Midbrain (tissue), 1 donor: ENCODE measurements around the gene AFF3.

Experiments used
- DNase-seq: peaks from one replicate; lab custom pipeline; 2025; lab: John Stamatoyannopoulos, UW

AFF3 gene

DNA sequence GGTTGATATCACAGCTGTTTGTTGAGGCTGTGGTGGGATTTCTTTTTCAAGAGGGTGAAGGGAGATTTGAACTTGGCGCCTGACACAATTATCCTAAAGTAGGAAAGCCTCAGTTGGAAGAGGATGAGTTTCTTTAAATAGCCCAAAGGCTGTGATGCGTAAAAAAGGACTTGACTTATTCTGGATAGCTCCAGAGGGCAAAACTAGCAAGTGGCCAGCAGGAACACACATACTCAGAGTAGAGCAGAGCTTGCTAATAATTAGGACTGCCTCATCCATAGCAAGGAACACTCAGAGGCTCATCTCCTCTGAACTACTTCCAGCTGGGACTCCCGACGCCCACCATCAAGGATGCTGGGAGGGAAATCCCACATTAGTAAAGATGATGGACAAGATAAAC is 74.0 kb downstream of the AFF3 start:
- DNase-seq: no peak

DNA sequence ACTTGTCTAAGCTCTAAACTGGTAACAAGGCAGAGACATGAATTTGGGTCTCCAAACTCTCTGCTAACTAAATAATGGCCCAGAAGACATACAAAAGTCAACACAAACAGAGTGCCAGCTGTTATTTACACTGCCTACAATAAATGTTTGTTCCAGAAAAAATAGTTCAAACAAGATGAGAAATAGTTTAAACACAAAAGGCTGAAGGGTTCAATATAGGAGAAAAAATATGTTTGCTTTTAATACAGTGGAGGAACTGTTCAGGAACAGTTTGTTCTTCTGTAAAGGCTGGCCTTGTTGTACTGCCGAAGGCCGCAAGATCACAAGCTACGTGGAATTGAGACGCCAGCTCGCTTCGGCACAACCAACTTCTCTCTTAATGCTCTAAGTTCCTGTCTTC is 74.6 kb downstream of the AFF3 start:
- no peak for DNase-seq

DNA sequence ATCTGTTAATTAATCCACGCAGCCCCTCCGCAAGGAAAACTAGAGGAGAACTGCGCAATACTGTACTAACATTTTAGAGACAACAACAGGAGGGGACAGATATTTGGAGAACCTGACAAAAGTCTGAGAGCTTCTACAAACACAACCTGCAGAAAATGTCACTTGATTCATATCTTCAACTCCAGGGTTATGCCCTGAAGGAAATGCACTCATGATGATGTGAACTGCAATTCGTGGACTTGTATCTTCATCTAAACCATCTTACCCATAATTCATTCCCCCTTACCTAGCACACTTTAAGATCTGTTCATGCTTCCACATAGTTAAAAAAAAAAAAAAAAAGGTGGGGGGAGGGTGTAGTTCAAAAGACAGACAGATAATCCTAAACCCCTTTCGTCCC is 75.5 kb downstream of the AFF3 start:
- no peak for DNase-seq

DNA sequence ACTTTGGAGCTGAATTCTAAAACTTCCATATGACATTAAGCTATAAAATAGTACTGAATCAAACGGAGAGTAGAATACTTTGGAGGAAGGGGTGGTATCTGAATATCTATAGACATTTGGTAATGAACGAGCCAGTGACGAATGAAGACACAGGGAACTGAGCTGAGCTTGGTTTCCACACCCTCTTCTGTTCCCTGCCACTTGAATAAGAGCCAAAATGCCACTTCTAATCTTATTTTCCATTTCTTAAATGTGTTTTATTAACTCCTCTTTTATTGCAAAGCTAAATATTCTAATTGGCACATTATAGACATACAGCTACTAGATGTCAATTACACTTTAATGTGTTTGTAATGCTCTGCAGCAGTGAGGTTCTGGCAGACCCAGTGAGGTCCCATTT is 76.1 kb downstream of the AFF3 start:
- DNase-seq: no peak

DNA sequence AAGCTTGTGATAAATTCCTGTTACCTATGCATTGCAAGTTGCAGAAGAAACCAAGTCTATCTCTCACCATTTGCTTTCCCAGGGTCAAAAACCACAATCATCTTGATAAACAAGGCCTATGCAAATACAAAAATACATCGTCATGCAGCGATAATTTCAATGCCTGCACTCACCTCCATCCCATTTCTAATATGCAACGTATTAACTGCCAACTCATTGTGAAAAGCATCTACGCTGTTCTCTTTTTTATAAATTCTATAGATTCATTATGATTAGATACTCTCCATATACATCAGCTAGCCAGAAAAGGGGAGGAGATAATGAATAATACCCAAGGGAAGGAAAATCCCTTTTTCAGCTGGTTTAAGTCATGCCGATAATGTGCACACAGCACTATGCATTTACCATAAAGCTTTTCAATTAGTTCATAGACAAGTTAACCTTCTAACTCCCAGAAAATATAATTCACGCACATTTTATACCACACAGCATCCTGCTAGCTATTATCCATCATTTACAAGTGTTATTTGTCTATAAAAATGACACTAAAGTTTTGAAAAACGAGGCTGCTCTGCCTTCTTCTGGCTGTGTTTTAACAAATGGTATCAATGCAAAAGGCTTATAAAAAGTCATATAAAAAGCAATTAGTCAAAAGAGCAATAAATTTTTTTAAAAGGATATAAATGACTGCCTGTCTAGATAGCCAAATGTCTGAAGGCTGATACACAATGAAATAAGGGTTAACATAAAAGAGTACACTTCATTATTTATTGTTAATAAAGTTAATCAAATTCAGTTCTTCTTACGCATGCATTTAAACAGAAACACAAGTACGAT is 77.6 kb downstream of the AFF3 start:
- no peak for DNase-seq

DNA sequence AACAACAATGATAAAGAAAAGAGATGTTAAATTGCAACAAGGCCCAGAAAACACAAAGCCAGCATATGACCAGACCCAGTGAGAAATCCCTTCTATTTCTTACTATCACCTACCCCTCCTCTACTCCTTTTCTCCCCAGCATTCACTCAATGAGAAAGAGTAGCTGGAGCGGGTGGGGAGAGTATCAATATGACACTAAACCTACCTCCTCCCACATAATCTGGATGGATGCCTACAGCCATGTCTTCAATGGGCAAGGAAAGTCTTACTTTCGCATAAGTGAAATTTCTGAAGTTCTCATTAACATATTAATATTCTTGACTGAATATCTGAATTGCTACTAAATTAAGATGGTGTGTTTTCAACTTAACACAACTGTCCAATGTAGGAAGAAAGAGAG is 78.2 kb downstream of the AFF3 start:
- no peak for DNase-seq

DNA sequence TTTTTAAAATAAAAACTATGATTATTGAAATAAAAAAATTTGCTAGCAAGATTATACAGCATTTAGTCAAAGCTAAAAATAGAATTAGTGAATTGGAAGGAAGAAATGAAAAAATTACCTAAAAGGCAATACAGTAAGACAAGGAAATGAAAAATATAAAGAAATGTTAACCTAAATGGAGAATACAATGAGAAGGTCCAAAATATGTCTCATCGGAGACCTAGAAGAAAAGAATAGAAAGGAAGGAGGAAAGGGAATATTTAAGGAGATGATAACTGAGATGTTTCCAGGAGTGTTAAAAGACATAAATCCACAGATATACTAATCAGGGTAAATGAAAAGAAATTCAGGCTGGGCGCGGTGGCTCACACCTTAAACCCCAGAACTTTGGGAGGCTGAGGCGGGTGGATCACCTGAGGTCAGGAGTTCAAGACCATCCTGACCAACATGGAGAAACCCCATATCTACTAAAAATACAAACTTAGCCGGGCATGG is 78.9 kb downstream of the AFF3 start:
- no peak for DNase-seq

DNA sequence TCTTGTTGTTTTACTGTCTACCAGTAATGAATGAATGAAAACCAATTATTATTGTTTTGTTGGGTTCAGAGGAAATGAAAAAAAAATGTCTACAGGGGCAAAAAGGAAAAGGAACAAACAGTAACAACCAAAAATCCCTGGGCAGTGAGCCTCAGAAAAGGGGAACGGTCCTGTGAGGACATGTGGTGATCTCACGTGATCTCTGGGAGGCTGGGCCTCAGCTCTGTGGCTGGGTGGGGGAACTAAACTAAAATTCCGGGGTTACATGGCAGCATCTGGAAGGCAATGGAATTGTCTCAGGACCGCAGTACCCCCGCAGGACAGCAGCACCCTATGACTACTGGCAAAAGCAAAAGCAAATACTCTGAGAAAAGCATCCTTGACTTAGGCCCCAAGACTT is 80.1 kb downstream of the AFF3 start:
- DNase-seq: no peak

DNA sequence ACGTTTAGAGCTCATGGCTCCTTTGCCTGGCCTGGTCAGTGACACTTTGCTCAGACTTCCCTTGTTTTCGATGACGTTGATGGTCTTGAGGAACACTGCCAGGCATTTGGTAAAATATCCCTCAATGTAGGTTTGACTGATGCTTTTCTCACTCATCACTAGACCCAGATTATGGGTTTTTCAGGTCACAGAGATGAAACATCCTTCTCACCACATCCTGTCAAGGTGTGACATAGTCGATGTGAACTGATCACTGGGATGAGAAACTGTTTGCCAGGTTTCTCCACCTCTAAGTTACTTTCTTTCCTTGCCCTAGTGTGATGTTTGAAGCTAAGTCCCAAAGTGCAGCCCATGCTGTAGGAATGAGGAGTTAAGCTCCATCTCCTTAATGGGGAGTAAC is 81.5 kb downstream of the AFF3 start:
- DNase-seq: no peak

DNA sequence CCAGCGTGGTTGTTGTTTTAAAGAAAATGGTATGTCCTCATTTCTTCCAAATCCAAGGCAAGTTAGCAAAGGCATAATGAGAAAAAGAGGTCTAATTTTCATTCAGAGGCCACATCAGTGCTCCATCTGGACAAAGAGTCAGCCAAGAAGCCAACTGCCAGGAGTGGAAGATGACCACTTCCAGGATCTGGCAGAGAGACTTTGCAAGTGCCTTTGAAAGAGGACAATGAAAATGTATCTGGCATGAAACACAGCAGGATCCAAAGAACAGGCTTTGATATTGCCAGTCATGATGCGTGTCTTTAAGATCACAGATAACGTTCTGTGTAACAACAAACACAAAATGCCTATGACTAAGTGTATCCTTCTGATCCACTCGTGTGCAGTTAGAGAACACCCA is 82.8 kb downstream of the AFF3 start:
- DNase-seq: no peak

DNA sequence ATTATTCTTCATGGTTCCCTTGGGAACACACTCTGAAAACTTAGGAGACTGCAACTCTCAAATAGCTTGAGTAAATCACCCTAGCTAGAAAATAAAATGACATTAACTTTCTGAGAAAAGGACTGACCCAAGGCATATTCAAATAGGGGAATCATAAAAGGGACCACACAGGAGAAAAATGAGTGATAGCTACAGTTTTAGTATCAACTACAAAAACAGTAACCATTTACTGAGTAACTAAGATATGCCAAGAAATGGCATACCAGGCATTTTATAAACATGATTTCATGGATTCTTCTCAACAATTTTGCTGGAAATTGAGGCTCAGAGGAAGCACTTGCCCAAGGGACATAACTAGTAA is 84.5 kb downstream of the AFF3 start:
- DNase-seq: no peak

DNA sequence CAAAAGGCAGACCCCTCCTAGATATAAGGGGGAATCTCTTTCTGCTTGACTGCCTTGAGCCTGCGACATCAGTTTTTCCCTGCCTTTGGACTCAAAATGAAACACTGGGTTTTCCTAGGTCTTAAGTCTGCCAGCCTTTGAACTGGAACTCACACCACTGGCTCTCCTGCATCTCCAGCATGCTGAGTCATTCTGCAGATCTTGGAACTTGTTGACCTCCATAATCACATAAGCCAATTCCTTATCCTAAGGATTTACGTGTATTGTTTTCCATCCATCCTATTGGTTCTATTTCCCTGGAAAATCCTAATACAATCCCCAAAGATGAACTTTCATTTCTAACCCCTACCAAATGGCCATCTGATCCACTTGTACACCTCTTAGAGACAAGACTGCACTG is 88.0 kb downstream of the AFF3 start:
- DNase-seq: no peak

DNA sequence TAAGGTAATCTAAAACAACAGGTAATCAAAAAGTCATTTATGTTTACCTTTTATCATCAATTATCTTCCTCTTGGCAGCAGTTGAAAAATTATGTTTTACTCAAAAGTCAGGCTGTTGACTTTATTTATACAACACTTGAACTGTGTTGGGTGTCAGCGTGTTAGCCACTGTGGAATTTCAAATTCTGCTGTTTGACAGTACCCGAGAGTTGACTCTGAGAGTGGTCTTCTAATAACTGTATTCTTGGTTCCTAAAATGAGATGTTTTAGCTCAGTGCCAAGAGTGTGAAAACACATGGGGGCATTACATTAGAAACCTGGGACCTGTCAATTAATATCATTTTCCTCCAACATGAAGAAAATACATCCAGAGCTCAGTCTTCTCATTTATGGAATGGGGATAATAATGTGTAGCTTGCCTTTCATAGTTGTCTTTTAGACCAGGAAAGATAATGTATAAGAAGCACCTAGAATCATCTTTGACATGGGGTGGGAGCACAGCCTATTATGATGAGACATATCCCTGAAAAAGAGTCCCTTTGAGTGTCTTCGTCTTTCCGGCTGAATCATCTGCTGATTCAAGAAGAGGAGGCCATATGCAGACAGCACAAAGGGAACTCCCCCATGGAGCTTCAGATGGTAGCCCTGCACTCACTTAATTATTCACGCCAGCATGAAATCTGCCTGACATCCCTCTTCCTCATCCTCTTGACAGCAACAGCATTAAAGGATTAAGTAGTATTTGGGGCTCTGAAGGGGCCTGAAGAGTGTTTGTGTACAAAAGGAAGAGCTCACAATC is 89.1 kb downstream of the AFF3 start:
- DNase-seq: no peak

DNA sequence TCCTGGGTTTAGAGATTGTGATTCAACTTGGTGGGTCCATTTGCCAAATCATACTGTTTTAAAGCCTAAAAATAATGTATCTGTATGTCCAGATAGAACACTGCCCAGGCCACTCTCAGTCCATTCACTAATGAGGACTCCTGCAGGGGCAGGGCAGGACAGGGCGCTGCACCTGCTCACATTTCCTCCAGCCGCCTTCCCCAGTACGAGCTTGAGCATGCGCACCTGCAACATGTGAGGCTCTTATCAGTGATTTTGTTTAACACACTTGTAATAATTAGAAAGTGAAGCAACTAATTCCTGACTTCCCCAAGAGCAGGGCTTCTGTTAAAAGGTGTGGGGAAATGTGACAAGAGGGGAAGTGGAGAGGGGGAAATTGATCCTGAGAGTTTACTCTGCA is 89.7 kb downstream of the AFF3 start:
- DNase-seq: no peak

DNA sequence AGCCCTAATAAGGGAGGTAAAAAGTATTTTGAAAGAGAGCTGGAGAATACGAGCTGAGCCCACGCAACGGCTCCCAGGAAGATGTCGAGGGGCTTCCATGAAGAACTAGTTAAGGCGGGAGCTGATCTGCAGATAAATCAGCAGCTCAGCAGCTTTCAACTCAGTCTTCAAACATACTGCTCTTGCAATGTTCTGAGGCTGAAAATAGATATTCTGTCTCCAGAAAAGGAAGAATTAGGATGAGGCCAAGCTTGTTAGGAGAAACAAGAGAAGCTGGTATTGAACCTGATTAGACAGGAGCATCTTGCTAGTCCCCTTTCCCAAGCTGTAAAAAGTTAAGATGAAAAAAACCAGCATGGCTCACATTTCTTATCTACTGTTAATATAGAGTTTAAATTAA is 91.1 kb downstream of the AFF3 start:
- no peak for DNase-seq

DNA sequence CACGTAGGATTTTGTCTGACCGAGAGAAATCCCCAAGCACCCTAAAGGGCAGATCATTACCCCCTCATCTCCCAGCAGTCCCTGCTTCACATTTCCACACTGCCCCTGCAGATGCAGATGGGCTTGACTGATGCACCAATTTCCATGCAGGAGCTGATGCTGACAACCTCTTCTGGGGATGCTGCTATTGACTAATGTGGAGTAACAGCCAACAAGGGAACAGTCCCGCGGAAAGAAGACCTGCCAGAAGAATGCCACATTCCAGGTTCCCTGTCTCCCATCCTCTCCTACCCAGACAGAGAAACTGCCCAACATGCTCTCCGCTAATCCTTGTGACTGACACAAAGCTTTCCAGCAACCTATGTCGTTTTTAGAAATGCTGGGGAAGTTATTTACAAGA is 91.7 kb downstream of the AFF3 start:
- DNase-seq: no peak

DNA sequence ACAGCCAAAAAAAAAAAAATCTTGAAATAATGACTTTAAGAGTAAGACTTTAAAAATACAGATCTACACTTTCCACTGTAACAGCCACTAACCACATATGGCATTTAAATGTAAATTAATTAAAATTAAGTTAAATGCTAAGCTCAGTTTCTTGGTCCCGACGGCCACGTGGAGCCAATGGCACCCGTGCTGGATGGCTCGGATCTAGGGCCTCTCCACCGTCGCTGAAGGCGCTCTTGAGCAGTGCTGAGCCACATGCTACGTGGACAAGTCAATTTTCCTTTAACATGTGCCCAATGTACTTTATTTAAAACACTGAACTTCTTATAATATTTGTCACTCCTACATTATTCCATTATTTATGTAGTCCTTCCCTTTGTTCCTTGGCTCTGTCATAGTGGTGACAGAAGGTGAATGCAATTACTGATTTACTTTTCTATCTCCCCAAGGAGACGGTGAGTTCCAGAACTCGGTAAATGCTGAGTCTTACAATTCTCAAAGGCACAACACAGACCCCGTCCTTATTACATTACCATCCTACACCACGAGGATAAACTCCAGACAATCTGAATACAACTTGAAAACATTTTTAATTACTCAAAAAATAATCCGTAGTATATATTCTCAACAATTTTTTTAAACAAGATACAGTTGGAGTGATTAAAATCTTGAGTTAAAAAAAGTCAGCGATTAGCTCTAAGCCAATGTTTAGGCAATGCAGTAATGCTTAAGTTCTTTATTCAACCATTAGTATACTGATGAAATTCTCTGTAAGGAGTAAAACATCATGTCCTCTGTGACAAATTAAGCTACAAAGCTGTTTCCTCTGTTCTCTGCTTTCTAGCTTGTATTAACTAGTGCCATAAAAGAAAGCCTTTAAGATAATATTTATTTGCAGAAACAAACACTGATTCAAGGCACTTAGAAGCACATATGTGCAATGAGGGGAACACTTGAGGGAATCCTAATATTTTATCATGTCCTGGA is 95.1 kb downstream of the AFF3 start:
- DNase-seq: no peak

DNA sequence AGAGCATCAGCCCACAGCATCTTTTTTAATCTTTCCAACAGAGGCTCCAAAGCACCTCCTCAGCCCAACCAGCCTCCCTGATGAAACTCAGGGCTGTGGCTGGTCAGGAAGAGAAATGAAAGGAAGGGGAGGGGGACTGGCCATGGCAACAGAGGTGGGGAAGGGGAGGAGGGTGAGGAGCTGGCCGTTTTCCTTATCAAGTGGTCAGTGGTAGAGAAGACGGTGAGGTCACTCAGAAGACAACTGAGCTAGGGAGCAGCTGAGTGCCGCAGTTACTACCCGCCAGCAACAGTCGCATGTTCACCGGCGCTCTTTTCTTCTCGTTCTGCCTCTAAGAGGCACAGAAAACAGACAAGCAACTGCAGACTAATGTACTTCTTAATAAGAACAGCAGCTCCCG is 97.4 kb downstream of the AFF3 start:
- no peak for DNase-seq

DNA sequence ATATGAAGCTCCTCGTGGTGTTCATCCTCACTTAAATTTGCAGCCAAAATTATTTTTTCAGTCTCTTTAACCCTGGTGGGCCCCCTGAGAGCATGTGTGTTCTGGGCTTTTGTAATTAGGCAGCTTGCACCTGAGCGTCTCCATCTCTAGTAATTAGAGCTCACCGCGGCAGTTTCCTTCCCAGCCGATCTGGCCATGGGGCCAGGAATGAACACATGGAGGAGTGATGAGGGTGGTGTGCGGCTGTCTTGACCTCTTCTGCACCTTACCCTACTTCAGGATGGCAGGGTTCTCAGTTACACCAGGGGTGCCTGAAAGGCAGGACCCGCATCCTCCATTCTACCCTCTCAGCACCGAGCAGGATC is 98.5 kb downstream of the AFF3 start:
- no peak for DNase-seq

DNA sequence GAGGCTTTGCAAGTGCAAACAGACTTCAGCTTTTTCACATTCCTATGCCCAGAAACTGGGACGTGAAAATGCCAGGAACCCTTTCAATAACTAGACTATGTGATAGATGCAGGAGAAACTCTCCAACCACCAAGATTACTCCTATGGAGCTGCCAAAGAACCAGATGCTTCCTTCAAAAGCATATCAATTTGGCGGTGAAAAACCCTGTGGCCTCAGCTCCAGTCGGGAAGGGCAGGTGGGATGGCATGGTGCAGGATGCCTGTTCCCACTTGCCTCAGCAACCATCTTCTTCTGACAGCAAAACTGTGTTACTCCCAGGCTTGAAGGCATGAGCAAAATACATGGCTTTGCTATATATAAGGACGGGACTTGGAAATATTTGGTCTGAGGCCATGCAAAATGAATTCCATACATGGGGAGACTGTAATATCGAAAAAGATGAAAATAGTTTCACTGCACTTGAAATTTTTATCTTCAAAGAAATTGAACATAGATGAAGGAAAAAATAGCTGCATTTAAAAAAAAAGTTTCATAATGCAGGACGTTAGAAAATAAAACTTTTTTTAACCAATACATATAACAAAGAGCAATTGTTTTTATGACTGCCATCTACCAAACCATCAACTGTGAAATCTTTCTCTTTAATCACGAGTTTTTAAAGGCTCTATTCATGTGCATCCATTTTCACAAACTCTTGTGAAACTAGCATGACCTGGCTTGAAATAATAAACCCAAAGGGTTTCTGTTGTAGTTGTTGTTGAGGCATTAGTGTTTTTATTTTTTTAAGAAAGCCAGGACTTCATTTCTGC is 99.1 kb downstream of the AFF3 start:
- DNase-seq: no peak

DNA sequence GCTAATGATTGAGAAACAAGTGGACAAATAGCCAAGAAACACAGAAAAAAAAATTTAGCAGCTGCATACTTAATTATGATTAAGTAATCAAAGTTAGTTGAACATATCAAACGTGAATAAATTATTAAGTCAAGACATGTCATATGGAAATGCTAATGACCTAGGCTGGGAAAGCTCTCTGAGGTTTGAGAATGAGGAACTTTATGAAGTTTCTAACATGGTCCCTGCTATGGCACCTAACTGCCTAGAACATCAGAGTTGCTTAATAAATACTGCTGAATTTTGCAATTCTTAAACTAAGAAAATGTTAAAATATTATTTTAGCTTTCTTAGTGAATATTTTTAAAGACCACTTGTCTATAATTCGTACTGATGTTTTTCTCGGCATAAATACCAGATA is 99.8 kb downstream of the AFF3 start:
- DNase-seq: no peak
